Smooth muscle cell (in vitro differentiated cells): ENCODE data around the gene E2F2. TPM values are rescaled to one million over a fixed set of nuclear protein-coding genes. Genes with fewer than 3 reads are reported as not detected.
"Not testable (repeated sequence)": the region's sequence is repeated elsewhere in the genome, so short reads cannot be mapped to it uniquely, and the experiment has no call there.

Experiments
- DNase-seq: peaks from one replicate; lab custom pipeline; 2025; ENCODE audit not compliant: unreplicated experiment; lab: John Stamatoyannopoulos, UW
- H2AFZ ChIP-seq: fragments of 200-600 bp; sonication (generic); 2 replicates; pipeline ENCODE4 v1.6.0; 2016; ENCODE audit warnings: antibody characterized with exemption, low read depth, mild to moderate bottlenecking
- H3F3A ChIP-seq: fragments of 200-600 bp; sonication (generic); 2 replicates; pipeline ENCODE4 v1.6.0; 2017; ENCODE audit warnings: antibody characterized with exemption, low read depth
- H3K27ac ChIP-seq: fragments of 200-600 bp; sonication (generic); 2 replicates; pipeline ENCODE4 v1.5.1; 2016; ENCODE audit warnings: low read depth, mild to moderate bottlenecking
- H3K27me3 ChIP-seq: fragments of 200-600 bp; sonication (generic); 2 replicates; pipeline ENCODE4 v1.6.1; 2016; ENCODE audit warnings: low read depth, mild to moderate bottlenecking
- H3K36me3 ChIP-seq: fragments of 200-600 bp; sonication (generic); 2 replicates; pipeline ENCODE4 v1.5.1; 2016; ENCODE audit warnings: low read depth
- H3K4me1 ChIP-seq: fragments of 200-600 bp; sonication (generic); 2 replicates; pipeline ENCODE4 v1.5.1; 2016; ENCODE audit warnings: low read depth
- H3K4me2 ChIP-seq: fragments of 200-600 bp; sonication (generic); 2 replicates; pipeline ENCODE4 v1.6.0; 2016; ENCODE audit warnings: mild to moderate bottlenecking
- H3K4me3 ChIP-seq: fragments of 200-600 bp; sonication (generic); 2 replicates; pipeline ENCODE4 v1.5.1; 2016; ENCODE audit warnings: mild to moderate bottlenecking
- H3K79me2 ChIP-seq: fragments of 200-600 bp; sonication (generic); 2 replicates; pipeline ENCODE4 v1.6.0; 2016; ENCODE audit warnings: low read depth, mild to moderate bottlenecking
- H3K9ac ChIP-seq: fragments of 200-600 bp; sonication (generic); 2 replicates; pipeline ENCODE4 v1.6.0; 2016; ENCODE audit warnings: low read depth
- H3K9me3 ChIP-seq: fragments of 200-600 bp; sonication (generic); replicated peaks from 2 replicates; pipeline ENCODE4 v1.5.1; 2016; ENCODE audit warnings: low read depth
- H4K20me1 ChIP-seq: fragments of 200-600 bp; sonication (generic); 2 replicates; pipeline ENCODE4 v1.6.0; 2016; ENCODE audit warnings: low read depth
- CTCF ChIP-seq: fragments of 200-600 bp; sonication (generic); IDR thresholded peaks from 2 replicates; pipeline ENCODE4 v1.5.1; 2017; ENCODE audit warnings: borderline replicate concordance, mild to moderate bottlenecking, antibody characterized with exemption; ENCODE audit not compliant: insufficient read depth, poor library complexity, severe bottlenecking
- WGBS: methylation state at CpG from one replicate; pipeline ENCODE4 v1.1.7; 2016; ENCODE audit warnings: low lambda C conversion rate; 5-methylcytosine and 5-hydroxymethylcytosine counted together
- polyA plus RNA-seq: library from polyadenylated mRNA; unstranded; fragments of >200 nt; fragmentation: Nextera tagmentation; extraction: Ambion mirVana; gene quantifications from 2 replicates; pipeline ENCODE4 v1.2.1, GENCODE V29; 2016
- total RNA-seq: library from RNA; depleted of rRNA; stranded (reverse); fragments of >200 nt; gene quantifications from 2 replicates; pipeline ENCODE4 v1.2.3, GENCODE V29; 2014

The E2F2 gene
- total and polyA plus RNA-seq, 2 experiments from 2014 or later: 0.63 to 1.4 TPM

- Histone ChIP-seq H3K27me3 (no peaks in the 10 kb centered on the region), H2AFZ (no peak overlapping the region), H3K36me3 (no peaks in the 10 kb centered on the region), H3K27ac (no peak overlapping the region), H3K4me2 (no peak overlapping the region), H3K4me3 (no peak overlapping the region), H3K4me1 (no peaks in the 10 kb centered on the region), H3F3A (no peaks in the 10 kb centered on the region), H4K20me1 (no peaks in the 10 kb centered on the region), H3K9me3 (no peaks in the 10 kb centered on the region), H3K9ac (no peak overlapping the region), H3K79me2 (no peaks in the 10 kb centered on the region)
- no peak for TF ChIP-seq CTCF
- WGBS: 96% methylated on average over 14 of the region's 15 CpGs
- DNase-seq: no peak
Measured at GRCh38 chr1:23509896-23510295, 21.1 kb downstream of the E2F2 start.

GRCh38 chr1:23506376-23507107 is 24.5 kb downstream of the E2F2 start:
- Histone ChIP-seq H4K20me1 (no peaks in the 10 kb centered on the region), H3K4me1 (no peaks in the 10 kb centered on the region), H3K27me3 (no peaks in the 10 kb centered on the region), H3F3A (no peaks in the 10 kb centered on the region), H3K4me3 (no peak overlapping the region), H3K79me2 (no peaks in the 10 kb centered on the region), H3K27ac (no peak overlapping the region), H3K9me3 (no peaks in the 10 kb centered on the region), H3K36me3 (no peaks in the 10 kb centered on the region), H3K9ac (no peak overlapping the region), H2AFZ (no peak overlapping the region), H3K4me2 (no peak overlapping the region)
- no peak for DNase-seq
- TF ChIP-seq CTCF: no peak
- 70% methylated on average over 13 of the region's 13 CpGs for WGBS

GRCh38 chr1:23505851-23506250 is 25.2 kb downstream of the E2F2 start:
- no peaks in the 10 kb centered on the region for H3K27me3 ChIP-seq
- H3K79me2 ChIP-seq: no peaks in the 10 kb centered on the region
- no peaks in the 10 kb centered on the region for H3K9me3 ChIP-seq
- H3K4me3 ChIP-seq: no peak overlapping the region
- no peaks in the 10 kb centered on the region for H3F3A ChIP-seq
- H3K9ac ChIP-seq: no peak overlapping the region
- no peaks in the 10 kb centered on the region for H3K4me1 ChIP-seq
- no peaks in the 10 kb centered on the region for H4K20me1 ChIP-seq
- no peak for TF ChIP-seq CTCF
- no peak overlapping the region for H3K4me2 ChIP-seq
- H3K36me3 ChIP-seq: no peaks in the 10 kb centered on the region
- DNase-seq: no peak
- H2AFZ ChIP-seq: no peak overlapping the region
- H3K27ac ChIP-seq: no peak overlapping the region
- 91% methylated on average over 6 of the region's 6 CpGs for WGBS

- H3K9ac ChIP-seq, H3K27ac ChIP-seq, H2AFZ ChIP-seq, H3K9me3 ChIP-seq, H4K20me1 ChIP-seq, DNase-seq, H3K27me3 ChIP-seq, H3F3A ChIP-seq, H3K36me3 ChIP-seq, H3K4me3 ChIP-seq, H3K4me2 ChIP-seq, H3K79me2 ChIP-seq, H3K4me1 ChIP-seq: not testable (repeated sequence)
- WGBS: 86% methylated on average over 10 of the region's 24 CpGs
Measured at GRCh38 chr1:23504156-23504555, 26.9 kb downstream of the E2F2 start.
